Esophagus squamous epithelium (tissue), 4 donors: ENCODE results near the gene SPRED3.

Experiments
- CTCF ChIP-seq, 6 experiments: fragments of 450-650 bp in 4 of 6; fragments of 200-600 bp in 2 of 6; sonication (generic) in 2 of 6; IDR thresholded peaks; one replicate each; pipeline ENCODE4 v1.5.1; 2016 to 2019; ENCODE audit warnings: antibody characterized with exemption in 6 of 6, mild to moderate bottlenecking in 4 of 6, moderate library complexity in 4 of 6
- POLR2A ChIP-seq, 4 donors: fragments of 450-650 bp; IDR thresholded peaks; one replicate each; pipeline ENCODE4 v1.6.1; 2017; ENCODE audit warnings: antibody characterized with exemption in 4 of 4, mild to moderate bottlenecking in 4 of 4, moderate library complexity in 3 of 4

GRCh38 chr19:38399081-38399480, 10.6 kb downstream of the SPRED3 start:
- TF ChIP-seq POLR2A (IDR thresholded peaks at IDR 0.05): no peak
- no peak for TF ChIP-seq CTCF (IDR thresholded peaks at IDR 0.05)
